ENCODE measurements around the gene FAM83F.
"Not testable (repeated sequence)": the region's sequence is repeated elsewhere in the genome, so short reads cannot be mapped to it uniquely, and the experiment has no call there.

The FAM83F gene

DNA sequence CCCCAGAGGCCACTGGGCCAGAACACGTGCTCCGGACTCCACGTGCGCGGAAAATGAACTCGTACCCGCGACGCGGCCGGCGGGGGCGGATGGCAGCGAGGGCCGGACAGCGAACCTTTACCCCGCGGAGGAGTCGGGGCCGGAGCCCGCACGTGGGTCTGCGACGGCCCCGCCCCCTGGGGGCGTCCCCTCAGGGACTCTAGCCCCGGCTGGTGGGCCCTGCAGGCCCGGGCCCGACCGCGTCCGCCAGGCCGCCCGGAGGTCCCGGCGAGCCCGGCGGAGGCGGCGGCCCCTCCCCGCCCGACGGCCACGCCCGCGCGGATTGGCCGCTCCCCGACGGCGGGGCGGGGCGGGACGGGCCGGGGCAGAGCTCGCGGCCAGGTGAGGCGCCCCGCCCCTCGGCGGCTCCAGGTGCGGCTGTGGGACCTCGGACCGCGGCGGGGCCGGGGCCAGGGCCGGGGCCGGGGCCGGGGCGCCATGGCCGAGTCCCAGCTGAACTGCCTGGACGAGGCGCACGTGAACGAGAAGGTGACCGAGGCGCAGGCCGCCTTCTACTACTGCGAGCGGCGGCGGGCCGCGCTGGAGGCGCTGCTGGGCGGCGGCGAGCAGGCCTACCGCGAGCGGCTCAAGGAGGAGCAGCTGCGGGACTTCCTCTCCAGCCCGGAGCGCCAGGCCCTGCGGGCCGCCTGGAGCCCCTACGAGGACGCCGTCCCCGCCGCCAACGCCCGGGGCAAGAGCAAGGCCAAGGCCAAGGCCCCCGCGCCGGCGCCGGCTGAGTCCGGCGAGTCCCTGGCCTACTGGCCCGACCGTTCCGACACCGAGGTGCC is at the start of gene FAM83F:
Gene FAM83F, plus strand, starts transcription at position 389 of the 827 bp plus-strand sequence. Its CDS starts 89 bp downstream, at position 478.
- Histone ChIP-seq H3K9me3 (ENCODE audit: control insufficient read depth, low read length) (no peaks in the 10 kb centered on the region), H3K4me3 (ENCODE audit: low read length) (peak within 1 kb of the TSS; percentile 65), H3K27me3 (ENCODE audit: control insufficient read depth, insufficient read depth, low read length) (peaks cover 5% of the 10 kb centered on the region), H3K4me1 (ENCODE audit: control insufficient read depth, insufficient read depth, low read length) (peaks cover 70% of the 10 kb centered on the region), H3K9ac (ENCODE audit: low read length) (peak within 1 kb of the TSS; percentile 80), H3K36me3 (ENCODE audit: control insufficient read depth, insufficient read depth, low read length) (no peaks in the 10 kb centered on the region)

DNA sequence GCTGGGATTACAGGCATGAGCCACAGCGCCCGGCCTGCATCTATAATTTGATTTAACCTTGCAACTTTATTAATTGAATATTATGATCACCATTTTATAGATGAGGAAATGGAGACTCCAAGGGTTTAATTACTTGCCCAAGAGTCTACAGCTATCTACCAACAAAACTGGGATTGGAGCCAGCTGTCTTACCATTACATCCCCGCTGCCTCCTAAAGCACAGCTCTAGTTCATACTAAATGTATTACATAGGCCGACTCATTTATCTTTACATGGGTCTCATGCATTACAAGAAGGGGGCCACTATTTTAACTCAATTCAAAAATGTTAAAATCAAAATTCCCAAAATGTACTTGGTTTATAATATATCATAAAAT is 48.6 kb upstream of the FAM83F start:
- Histone ChIP-seq H3K4me1 (ENCODE audit: control insufficient read depth, insufficient read depth, low read length) (peaks cover 5% of the 10 kb centered on the region), H3K27me3 (ENCODE audit: control insufficient read depth, insufficient read depth, low read length) (no peaks in the 10 kb centered on the region), H3K9ac (ENCODE audit: low read length) (no peak overlapping the region), H3K9me3 (ENCODE audit: control insufficient read depth, low read length) (no peaks in the 10 kb centered on the region), H3K36me3 (ENCODE audit: control insufficient read depth, insufficient read depth, low read length) (no peaks in the 10 kb centered on the region), H3K4me3 (ENCODE audit: low read length) (no peak overlapping the region)

DNA sequence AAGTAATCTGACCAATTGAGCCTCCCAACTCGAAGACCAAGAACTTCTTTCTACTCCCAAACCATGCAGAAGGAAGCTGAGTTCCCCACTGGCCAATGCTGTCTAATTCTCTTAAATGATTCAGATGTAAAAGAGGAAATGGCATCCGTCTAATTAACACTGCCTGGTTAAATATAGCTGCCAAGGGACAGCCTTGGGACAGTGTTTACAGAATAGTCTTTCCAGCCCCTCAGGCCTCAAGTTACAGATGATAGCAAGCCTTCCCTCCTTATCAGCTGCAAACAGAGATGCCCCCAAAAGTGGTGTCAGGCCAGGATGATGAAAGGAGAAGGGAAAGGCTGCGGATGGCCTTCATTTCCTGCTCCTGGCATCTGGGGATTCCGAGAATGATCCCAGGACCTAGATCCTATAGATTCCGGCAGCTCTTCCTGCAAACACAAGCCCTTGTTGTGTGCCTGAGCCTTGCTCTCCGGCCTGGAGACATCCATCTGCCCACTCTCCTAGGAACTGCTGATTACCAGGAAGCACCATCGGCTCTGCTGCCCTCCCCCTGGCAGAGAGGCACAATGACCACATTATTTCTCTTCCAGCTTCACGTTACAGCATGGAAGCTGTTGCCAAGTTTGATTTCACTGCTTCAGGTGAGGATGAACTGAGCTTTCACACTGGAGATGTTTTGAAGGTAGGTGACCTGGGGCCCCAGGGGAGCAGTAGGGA is 48.1 kb upstream of the FAM83F start:
- H3K27me3 ChIP-seq (ENCODE audit: control insufficient read depth, insufficient read depth, low read length): no peaks in the 10 kb centered on the region
- H3K9ac ChIP-seq (ENCODE audit: low read length): no peak overlapping the region
- no peaks in the 10 kb centered on the region for H3K9me3 ChIP-seq (ENCODE audit: control insufficient read depth, low read length)
- H3K4me1 ChIP-seq (ENCODE audit: control insufficient read depth, insufficient read depth, low read length): peaks cover 5% of the 10 kb centered on the region
- no peaks in the 10 kb centered on the region for H3K36me3 ChIP-seq (ENCODE audit: control insufficient read depth, insufficient read depth, low read length)
- H3K4me3 ChIP-seq (ENCODE audit: low read length): no peak overlapping the region

DNA sequence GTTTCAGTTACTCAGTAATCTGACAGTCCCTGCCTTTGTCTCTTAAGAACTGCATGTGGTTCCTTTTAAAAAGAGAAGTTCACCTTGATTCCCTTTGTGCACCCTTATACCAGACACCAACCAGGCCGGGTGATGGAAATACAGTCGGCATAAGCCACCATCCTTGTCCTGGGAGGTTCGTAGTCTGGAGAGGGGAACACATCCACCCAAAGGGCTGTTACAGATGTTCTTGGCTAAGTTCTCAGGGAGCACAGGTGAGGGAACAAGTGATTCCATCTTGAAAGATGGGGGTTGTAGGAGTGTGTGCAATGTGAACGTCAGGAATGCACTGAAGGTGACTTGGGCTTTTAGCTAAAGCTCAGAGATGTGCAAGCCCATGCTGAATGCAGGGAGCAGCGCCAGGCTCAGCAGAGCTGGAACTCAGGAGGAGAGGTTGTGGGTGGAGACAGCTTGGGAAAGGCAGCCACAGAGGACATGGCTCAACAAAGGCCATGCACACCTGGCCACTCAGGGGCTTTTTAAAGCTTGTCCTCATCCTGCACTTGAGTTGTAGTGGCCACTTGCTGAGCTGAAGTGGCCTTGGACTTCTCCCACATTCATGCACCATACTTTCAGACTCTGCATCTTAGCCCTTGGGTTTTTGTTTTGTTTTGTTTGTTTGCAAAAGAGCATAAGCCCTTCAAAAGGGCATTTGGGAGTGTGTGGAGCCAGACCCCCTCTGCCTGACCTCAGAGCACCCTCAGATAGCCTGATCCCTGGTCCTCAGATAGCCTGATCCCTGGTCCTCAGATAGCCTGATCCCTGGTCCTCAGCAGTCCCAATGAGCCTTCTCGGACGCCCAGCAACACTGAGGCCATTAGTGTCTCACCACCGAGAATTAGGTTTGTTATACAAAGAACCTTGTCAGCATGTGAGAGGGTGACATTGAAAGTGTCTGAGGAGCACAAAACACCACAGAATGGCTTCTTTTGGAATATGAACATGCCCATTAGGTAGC is 47.2 kb upstream of the FAM83F start:
- H3K36me3 ChIP-seq (ENCODE audit: control insufficient read depth, insufficient read depth, low read length): no peaks in the 10 kb centered on the region
- no peaks in the 10 kb centered on the region for H3K27me3 ChIP-seq (ENCODE audit: control insufficient read depth, insufficient read depth, low read length)
- no peak overlapping the region for H3K9ac ChIP-seq (ENCODE audit: low read length)
- H3K4me3 ChIP-seq (ENCODE audit: low read length): no peak overlapping the region
- H3K9me3 ChIP-seq (ENCODE audit: control insufficient read depth, low read length): no peaks in the 10 kb centered on the region
- H3K4me1 ChIP-seq (ENCODE audit: control insufficient read depth, insufficient read depth, low read length): peaks cover 5% of the 10 kb centered on the region

DNA sequence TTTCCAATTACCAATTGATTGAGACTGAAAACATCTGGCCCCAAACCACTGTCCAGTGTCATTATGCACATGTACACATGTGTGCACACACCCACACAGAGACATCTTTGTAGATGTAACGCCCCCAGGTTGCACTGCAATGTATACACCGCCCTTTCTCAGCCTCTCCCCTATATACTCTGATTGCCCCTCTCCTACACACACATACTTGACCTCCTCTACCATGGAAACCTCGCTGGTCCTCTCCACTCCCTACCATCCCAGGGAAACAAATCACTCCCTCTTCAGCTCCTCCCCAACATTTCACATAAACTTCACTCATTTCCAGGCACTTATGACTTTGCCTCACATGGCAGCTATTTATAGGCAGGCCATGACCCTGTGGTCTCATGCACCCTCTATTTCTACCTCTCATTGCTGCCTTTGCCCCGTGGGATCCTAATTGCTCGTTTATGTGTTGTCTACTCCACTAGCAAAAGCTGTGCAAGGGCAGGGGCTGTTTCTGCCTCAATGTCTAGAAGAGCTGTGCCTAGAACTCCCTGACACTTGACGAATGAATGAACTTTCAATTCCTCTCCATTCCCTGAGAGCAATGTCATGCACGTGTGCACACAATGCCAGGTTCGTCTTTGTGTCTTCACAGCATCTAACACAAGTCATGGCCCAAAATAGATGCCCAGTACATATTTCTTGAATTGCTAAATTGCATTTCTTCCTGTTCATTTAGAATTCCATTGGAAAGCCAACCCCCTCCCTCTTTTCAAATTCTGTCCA is 44.6 kb upstream of the FAM83F start:
- peaks cover 5% of the 10 kb centered on the region for H3K4me1 ChIP-seq (ENCODE audit: control insufficient read depth, insufficient read depth, low read length)
- H3K9me3 ChIP-seq (ENCODE audit: control insufficient read depth, low read length): no peaks in the 10 kb centered on the region
- H3K9ac ChIP-seq (ENCODE audit: low read length): no peak overlapping the region
- no peaks in the 10 kb centered on the region for H3K27me3 ChIP-seq (ENCODE audit: control insufficient read depth, insufficient read depth, low read length)
- H3K36me3 ChIP-seq (ENCODE audit: control insufficient read depth, insufficient read depth, low read length): no peaks in the 10 kb centered on the region
- no peak overlapping the region for H3K4me3 ChIP-seq (ENCODE audit: low read length)

DNA sequence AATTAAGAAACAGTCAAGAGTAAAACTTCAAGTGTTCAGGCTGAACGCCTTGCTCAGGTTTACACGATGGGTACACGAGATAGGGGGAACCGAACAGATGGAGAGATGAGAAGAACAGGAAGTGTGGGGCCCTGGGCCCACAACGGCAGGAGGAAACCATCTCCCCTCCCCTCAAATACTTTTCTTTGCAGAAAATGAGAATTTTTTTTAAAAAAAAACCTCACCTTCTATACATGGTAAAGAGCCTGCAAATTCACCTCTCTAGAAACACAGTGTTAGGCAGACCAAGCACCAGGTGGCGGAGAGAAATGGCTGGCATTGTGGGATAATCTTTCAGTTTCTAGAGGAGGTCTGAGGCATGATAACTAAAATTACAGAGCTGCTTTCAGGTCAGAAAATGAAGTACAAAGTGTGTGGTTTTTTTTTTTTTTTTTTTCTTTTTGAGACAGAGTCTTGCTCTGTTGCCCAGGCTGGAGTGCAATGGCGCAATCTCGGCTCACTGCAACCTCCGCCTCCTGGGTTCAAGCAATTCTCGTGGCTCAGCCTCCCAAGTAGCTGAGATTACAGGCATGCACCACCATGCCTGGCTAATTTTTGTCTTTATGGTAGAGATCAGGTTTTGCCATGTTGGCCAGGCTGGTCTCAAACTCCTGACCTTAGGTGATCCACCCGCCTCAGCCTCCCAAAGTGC is 43.0 kb upstream of the FAM83F start:
- not testable (repeated sequence) for H3K4me3 ChIP-seq (ENCODE audit: low read length); H3K9me3 ChIP-seq (ENCODE audit: control insufficient read depth, low read length); H3K36me3 ChIP-seq (ENCODE audit: control insufficient read depth, insufficient read depth, low read length); H3K27me3 ChIP-seq (ENCODE audit: control insufficient read depth, insufficient read depth, low read length); H3K9ac ChIP-seq (ENCODE audit: low read length); H3K4me1 ChIP-seq (ENCODE audit: control insufficient read depth, insufficient read depth, low read length)

DNA sequence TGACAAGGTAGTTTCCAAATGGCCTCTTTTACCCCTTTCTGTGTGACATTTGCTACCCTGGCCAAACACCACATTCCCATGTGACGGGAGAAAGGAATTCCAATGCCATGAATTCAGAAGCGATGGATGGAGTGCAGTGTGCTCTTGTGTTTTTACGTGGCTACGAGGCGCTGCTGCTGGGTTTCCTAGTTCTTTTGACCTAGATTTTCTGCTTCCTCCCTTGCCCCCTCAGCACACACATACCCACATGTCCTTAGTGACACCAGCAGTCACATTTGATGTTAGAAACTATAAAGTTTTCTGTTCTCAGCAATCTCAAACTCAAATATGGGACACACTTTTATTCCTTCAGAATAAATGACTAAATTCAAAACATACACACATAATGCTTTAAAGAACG is 42.4 kb upstream of the FAM83F start:
- H3K36me3 ChIP-seq (ENCODE audit: control insufficient read depth, insufficient read depth, low read length): no peaks in the 10 kb centered on the region

DNA sequence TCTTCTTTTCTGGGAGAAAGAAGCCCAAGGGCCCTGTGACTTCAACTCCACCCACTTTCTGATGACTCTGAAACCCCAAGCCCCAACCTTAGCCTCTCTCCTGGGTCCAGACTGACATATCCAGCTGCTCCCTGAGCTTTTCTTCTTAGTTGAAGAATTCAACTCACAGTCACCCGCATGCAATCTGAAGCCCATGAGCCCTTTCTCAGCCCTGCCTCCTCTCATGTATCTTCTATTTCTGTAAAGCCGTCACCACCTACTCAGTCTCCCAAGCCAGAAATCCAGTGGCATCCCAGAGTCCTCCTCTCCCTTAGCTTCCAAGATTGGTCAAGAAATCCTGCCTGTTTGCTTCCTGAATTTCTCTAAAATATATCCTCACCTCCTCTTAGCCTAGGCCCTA is 41.7 kb upstream of the FAM83F start:
- no peak overlapping the region for H3K9ac ChIP-seq (ENCODE audit: low read length)
- no peaks in the 10 kb centered on the region for H3K9me3 ChIP-seq (ENCODE audit: control insufficient read depth, low read length)
- H3K4me1 ChIP-seq (ENCODE audit: control insufficient read depth, insufficient read depth, low read length): no peaks in the 10 kb centered on the region
- H3K36me3 ChIP-seq (ENCODE audit: control insufficient read depth, insufficient read depth, low read length): no peaks in the 10 kb centered on the region
- no peaks in the 10 kb centered on the region for H3K27me3 ChIP-seq (ENCODE audit: control insufficient read depth, insufficient read depth, low read length)
- no peak overlapping the region for H3K4me3 ChIP-seq (ENCODE audit: low read length)

More for the DNA sequence above, 42.4 kb upstream of the FAM83F start:
- Histone ChIP-seq H3K27me3 (ENCODE audit: control insufficient read depth, insufficient read depth, low read length) (no peaks in the 10 kb centered on the region), H3K9ac (ENCODE audit: low read length) (no peak overlapping the region), H3K4me1 (ENCODE audit: control insufficient read depth, insufficient read depth, low read length) (peaks cover 1% of the 10 kb centered on the region), H3K9me3 (ENCODE audit: control insufficient read depth, low read length) (no peaks in the 10 kb centered on the region), H3K4me3 (ENCODE audit: low read length) (no peak overlapping the region)

DNA sequence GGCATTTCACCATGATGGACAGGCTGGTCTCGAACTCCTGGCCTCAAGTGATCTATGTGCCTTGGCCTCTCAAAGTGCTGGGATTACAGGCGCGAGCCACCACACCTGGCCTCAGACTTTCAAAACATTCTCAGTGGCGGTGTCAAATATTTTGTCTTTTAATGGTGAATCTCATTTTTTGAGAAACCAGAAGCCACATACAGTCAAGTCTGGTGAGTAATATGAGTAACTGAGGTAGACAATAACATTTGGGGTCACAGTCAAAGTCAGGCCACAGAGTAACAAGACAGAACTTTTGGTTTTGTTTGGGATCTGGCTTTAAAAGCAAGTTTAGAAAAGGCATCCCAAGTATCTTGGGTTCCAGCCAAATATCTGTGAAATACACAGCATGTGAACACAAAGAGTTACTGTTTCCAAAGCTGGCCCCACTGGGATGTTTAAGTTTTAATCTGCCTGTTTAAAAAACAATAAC is 40.1 kb upstream of the FAM83F start:
- Histone ChIP-seq H3K27me3 (ENCODE audit: control insufficient read depth, insufficient read depth, low read length) (no peaks in the 10 kb centered on the region), H3K9ac (ENCODE audit: low read length) (no peak overlapping the region), H3K4me1 (ENCODE audit: control insufficient read depth, insufficient read depth, low read length) (no peaks in the 10 kb centered on the region), H3K36me3 (ENCODE audit: control insufficient read depth, insufficient read depth, low read length) (no peaks in the 10 kb centered on the region), H3K9me3 (ENCODE audit: control insufficient read depth, low read length) (no peaks in the 10 kb centered on the region), H3K4me3 (ENCODE audit: low read length) (no peak overlapping the region)

DNA sequence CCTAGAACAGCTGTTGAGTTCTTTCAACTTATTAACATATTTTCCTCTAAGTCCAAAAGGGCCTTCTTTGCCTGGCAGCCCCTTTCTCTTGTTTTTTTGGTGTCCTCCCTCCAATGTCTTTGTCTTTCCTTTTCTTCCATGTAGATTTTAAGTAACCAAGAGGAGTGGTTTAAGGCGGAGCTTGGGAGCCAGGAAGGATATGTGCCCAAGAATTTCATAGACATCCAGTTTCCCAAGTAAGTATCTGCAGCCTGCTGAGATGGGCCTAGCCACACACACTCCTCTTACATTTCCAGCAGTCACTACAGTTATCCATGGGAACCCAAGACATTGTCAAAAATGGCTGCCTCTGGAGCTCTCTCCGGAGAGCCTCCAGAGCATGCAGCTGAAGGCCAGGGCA is 39.1 kb upstream of the FAM83F start:
- H3K27me3 ChIP-seq (ENCODE audit: control insufficient read depth, insufficient read depth, low read length): no peaks in the 10 kb centered on the region
- no peaks in the 10 kb centered on the region for H3K9me3 ChIP-seq (ENCODE audit: control insufficient read depth, low read length)
- no peak overlapping the region for H3K9ac ChIP-seq (ENCODE audit: low read length)
- no peaks in the 10 kb centered on the region for H3K36me3 ChIP-seq (ENCODE audit: control insufficient read depth, insufficient read depth, low read length)
- no peaks in the 10 kb centered on the region for H3K4me1 ChIP-seq (ENCODE audit: control insufficient read depth, insufficient read depth, low read length)
- no peak overlapping the region for H3K4me3 ChIP-seq (ENCODE audit: low read length)

Data from mucosa of stomach (tissue), 1 donor.